SJSA1 (cell line): ENCODE results near the gene ZNF33B. TPM values are rescaled to one million over a fixed set of nuclear protein-coding genes. Genes with fewer than 3 reads are reported as not detected.
"Not testable (repeated sequence)": the region's sequence is repeated elsewhere in the genome, so short reads cannot be mapped to it uniquely, and the experiment has no call there.

Experiments
- DNase-seq, 2 experiments: peaks; one replicate each; pipeline ENCODE4 v3.0.0-alpha.2; 2015 to 2020; ENCODE audit warnings: low spot score in 2 of 2, low read depth in 1 of 2
- H3K27ac ChIP-seq: fragments of 250-450 bp; sonication (Bioruptor Pico); 2 replicates; pipeline ENCODE4 v1.5.1; 2020; ENCODE audit warnings: mild to moderate bottlenecking, moderate library complexity
- H3K27me3 ChIP-seq: fragments of 250-450 bp; sonication (Bioruptor Pico); replicated peaks from 2 replicates; pipeline ENCODE4 v1.5.1; 2020; ENCODE audit warnings: mild to moderate bottlenecking, moderate library complexity
- H3K36me3 ChIP-seq: fragments of 250-450 bp; sonication (Bioruptor Pico); 2 replicates; pipeline ENCODE4 v1.5.1; 2020; ENCODE audit warnings: mild to moderate bottlenecking
- H3K4me1 ChIP-seq: fragments of 250-450 bp; sonication (Bioruptor Pico); replicated peaks from 2 replicates; pipeline ENCODE4 v1.6.1; 2021; ENCODE audit warnings: mild to moderate bottlenecking
- H3K4me3 ChIP-seq: fragments of 250-450 bp; sonication (Bioruptor Pico); 2 replicates; pipeline ENCODE4 v1.5.1; 2020; ENCODE audit warnings: mild to moderate bottlenecking
- H3K9me3 ChIP-seq: fragments of 250-450 bp; sonication (Bioruptor Pico); replicated peaks from 2 replicates; pipeline ENCODE4 v1.5.1; 2020; ENCODE audit warnings: mild to moderate bottlenecking
- total RNA-seq: library from RNA; depleted of rRNA; stranded (reverse); fragments of >200 nt; shearing (Covaris generic); gene quantifications from 2 replicates; pipeline ENCODE4 v1.2.3, GENCODE V29; 2014; rRNA removed

The ZNF33B gene
- 6.8 and 8.3 TPM in 2 replicates for total RNA-seq

- no peaks in the 10 kb centered on the region; the same call in 1 of the 2 replicates for H3K27me3 ChIP-seq
- H3K9me3 ChIP-seq: no peaks in the 10 kb centered on the region
- peak; percentile 91 to 92 for DNase-seq
- peaks cover 8% of the 10 kb centered on the region for H3K4me1 ChIP-seq
- peak within 1 kb of the TSS; percentile 80 for H3K27ac ChIP-seq
- peaks cover 4% of the 10 kb centered on the region for H3K36me3 ChIP-seq
- H3K4me3 ChIP-seq: peak within 1 kb of the TSS; percentile 72
These were observed at the start of gene ZNF33B for GRCh38 chr10:42638055-42638820. TSS of gene ZNF33B (minus strand) at chr10:42638570. CDS start at chr10:42636928, 1,642 bp downstream.

DNA sequence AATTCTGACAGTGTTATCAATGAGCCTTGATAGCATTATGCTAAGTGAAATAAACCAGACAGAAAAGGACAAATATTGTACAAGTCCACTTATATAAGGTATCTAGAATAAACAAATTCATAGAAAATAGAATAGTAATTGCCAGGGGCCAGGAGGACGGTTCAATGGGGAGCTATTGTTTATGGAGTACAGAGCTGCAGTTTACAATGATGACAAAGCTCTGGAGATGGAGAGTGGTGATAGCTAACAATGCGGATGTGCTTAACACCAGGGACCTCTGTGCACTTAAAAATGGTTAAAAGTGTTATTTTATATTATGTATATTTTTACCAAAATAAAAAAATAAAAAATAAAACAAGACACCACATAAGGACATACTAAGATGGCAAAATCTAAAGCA, 46.1 kb upstream of the ZNF33B start:
- H3K9me3 ChIP-seq: no peaks in the 10 kb centered on the region
- H3K27me3 ChIP-seq: no peaks in the 10 kb centered on the region
- no peaks in the 10 kb centered on the region for H3K4me1 ChIP-seq
- no peak for DNase-seq
- H3K27ac ChIP-seq: no peak overlapping the region
- no peaks in the 10 kb centered on the region for H3K36me3 ChIP-seq
- no peak overlapping the region for H3K4me3 ChIP-seq

DNA sequence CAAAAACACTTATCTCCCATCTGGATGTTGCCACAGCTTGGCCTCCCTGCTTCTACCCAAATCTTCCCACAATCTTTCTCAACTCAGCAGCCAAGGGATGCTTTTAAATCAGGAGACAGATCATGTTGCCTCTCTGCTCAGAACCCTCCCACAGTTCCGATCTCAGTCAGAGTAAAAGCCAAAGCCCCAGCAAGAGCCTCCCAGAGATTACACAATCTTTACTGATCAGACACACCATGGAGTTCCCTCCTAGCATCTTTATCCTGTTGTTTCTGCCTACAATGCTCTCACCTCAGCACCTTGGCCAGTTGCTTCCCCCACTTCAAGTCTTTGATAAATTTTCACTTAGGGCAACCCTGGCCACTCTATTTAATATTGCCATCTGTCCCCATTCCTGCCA, 41.9 kb upstream of the ZNF33B start:
- no peaks in the 10 kb centered on the region for H3K27me3 ChIP-seq
- H3K4me1 ChIP-seq: no peaks in the 10 kb centered on the region
- H3K4me3 ChIP-seq: no peak overlapping the region
- no peak for DNase-seq
- no peaks in the 10 kb centered on the region for H3K36me3 ChIP-seq
- no peaks in the 10 kb centered on the region for H3K9me3 ChIP-seq
- H3K27ac ChIP-seq: no peak overlapping the region

GRCh38 chr10:42665181-42665979, 27.0 kb upstream of the ZNF33B start:
- not testable (repeated sequence) for H3K36me3 ChIP-seq, DNase-seq, H3K4me3 ChIP-seq, H3K4me1 ChIP-seq, H3K9me3 ChIP-seq, H3K27ac ChIP-seq, H3K27me3 ChIP-seq

GRCh38 chr10:42654419-42654818, 16.0 kb upstream of the ZNF33B start:
- no peak overlapping the region for H3K4me3 ChIP-seq
- DNase-seq: no peak
- H3K27ac ChIP-seq: no peak overlapping the region
- H3K9me3 ChIP-seq: no peaks in the 10 kb centered on the region
- H3K27me3 ChIP-seq: no peaks in the 10 kb centered on the region
- no peaks in the 10 kb centered on the region for H3K36me3 ChIP-seq
- no peaks in the 10 kb centered on the region for H3K4me1 ChIP-seq

GRCh38 chr10:42652858-42653257, 14.5 kb upstream of the ZNF33B start:
- no peaks in the 10 kb centered on the region for H3K36me3 ChIP-seq
- no peak for DNase-seq
- no peak overlapping the region for H3K27ac ChIP-seq
- no peaks in the 10 kb centered on the region for H3K4me1 ChIP-seq
- no peak overlapping the region for H3K4me3 ChIP-seq
- H3K27me3 ChIP-seq: no peaks in the 10 kb centered on the region
- H3K9me3 ChIP-seq: no peaks in the 10 kb centered on the region

- DNase-seq: no peak
- Histone ChIP-seq H3K36me3 (no peaks in the 10 kb centered on the region), H3K4me1 (no peaks in the 10 kb centered on the region), H3K4me3 (no peak overlapping the region), H3K27ac (no peak overlapping the region), H3K27me3 (no peaks in the 10 kb centered on the region), H3K9me3 (no peaks in the 10 kb centered on the region)
These were observed 12.0 kb upstream of the ZNF33B start for GRCh38 chr10:42650374-42650773.

DNA sequence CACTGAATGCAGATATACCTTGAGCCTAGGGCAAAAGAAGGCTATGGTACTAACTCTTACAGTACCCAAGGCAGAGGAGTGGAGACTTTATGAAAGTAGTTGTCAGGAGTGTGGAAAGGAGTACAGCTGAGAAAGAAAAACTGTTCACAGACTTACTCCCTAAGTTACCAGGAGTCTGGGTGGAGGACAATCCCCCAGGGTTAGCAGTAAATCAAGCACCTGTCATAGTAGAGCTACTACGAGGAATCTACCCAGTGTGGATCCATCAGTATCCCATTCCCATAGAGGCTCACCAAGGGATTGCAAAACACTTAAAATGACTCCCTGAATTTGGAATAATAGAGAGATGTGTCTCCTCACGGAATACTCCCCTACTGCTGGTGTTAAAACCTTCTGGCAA, 10.1 kb upstream of the ZNF33B start:
- Histone ChIP-seq H3K27ac (no peak overlapping the region), H3K9me3 (no peaks in the 10 kb centered on the region), H3K36me3 (no peaks in the 10 kb centered on the region), H3K4me1 (no peaks in the 10 kb centered on the region), H3K4me3 (no peak overlapping the region), H3K27me3 (no peaks in the 10 kb centered on the region)
- no peak for DNase-seq

GRCh38 chr10:42646687-42647640, 8.6 kb upstream of the ZNF33B start:
- H3K27me3 ChIP-seq: no peaks in the 10 kb centered on the region
- H3K4me1 ChIP-seq: no peaks in the 10 kb centered on the region
- no peak overlapping the region for H3K4me3 ChIP-seq
- H3K9me3 ChIP-seq: no peaks in the 10 kb centered on the region
- H3K36me3 ChIP-seq: no peaks in the 10 kb centered on the region
- no peak overlapping the region for H3K27ac ChIP-seq
- DNase-seq: no peak

GRCh38 chr10:42646214-42646613, 7.8 kb upstream of the ZNF33B start:
- Histone ChIP-seq H3K9me3 (no peaks in the 10 kb centered on the region), H3K4me1 (no peaks in the 10 kb centered on the region), H3K36me3 (no peaks in the 10 kb centered on the region), H3K4me3 (no peak overlapping the region), H3K27me3 (no peaks in the 10 kb centered on the region), H3K27ac (no peak overlapping the region)
- DNase-seq: no peak

DNA sequence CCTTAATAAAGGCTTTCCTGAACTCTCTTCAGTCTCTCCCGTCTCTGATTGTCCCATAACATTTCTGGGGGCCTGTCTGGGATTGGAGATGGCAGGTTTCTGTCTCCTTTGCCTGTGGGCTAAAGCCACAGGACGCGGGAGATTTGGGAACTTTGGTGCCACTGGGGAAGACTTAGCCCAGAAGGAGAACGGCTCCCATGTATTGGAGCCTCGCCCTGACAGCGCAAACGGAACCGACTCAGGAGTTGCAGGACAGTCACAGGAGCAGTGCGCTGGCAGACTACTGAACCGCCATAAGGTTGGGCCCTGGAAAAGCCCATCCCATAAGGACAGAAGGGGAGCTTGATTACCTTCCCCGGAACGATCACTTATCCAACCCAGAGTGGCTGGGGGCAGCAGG, 7.1 kb upstream of the ZNF33B start:
- H3K9me3 ChIP-seq: no peaks in the 10 kb centered on the region
- no peak for DNase-seq
- no peaks in the 10 kb centered on the region for H3K27me3 ChIP-seq
- no peaks in the 10 kb centered on the region for H3K36me3 ChIP-seq
- H3K27ac ChIP-seq: no peak overlapping the region
- no peak overlapping the region for H3K4me3 ChIP-seq
- H3K4me1 ChIP-seq: no peaks in the 10 kb centered on the region

DNA sequence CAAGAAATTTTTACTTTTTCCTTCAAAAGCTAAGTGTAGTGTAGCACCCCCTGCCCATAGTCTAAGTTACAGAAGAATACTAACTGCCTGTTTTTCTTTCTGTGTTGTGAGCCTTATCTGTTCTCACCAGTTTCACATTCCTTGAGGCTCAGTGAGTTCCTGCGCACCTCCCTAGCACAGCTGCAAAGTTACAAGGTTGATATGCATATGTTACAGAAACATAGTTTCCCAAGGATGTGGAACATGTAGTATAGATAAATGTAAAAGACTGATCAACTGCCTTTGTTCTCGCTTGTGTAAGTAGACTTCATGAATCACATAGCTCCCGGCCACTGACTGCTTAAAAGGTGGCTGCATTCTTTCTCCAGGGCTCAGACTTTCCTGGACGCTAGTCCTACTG, 6.7 kb upstream of the ZNF33B start:
- H3K27me3 ChIP-seq: no peaks in the 10 kb centered on the region
- no peak overlapping the region for H3K4me3 ChIP-seq
- H3K36me3 ChIP-seq: no peaks in the 10 kb centered on the region
- DNase-seq: no peak
- H3K4me1 ChIP-seq: no peaks in the 10 kb centered on the region
- H3K27ac ChIP-seq: no peak overlapping the region
- H3K9me3 ChIP-seq: no peaks in the 10 kb centered on the region

GRCh38 chr10:42640610-42641229, 2.4 kb upstream of the ZNF33B start:
- H3K9me3 ChIP-seq: no peaks in the 10 kb centered on the region
- H3K4me1 ChIP-seq: peaks cover 8% of the 10 kb centered on the region
- H3K27ac ChIP-seq: no peak overlapping the region
- no peak for DNase-seq
- H3K4me3 ChIP-seq: no peak overlapping the region
- no peaks in the 10 kb centered on the region; the same call in 1 of the 2 replicates for H3K27me3 ChIP-seq
- peaks cover 4% of the 10 kb centered on the region for H3K36me3 ChIP-seq
